PFSK-1 (cell line): Measurements from ENCODE around the gene COX17.

Experiments
- FOXP2 ChIP-seq: optimal IDR thresholded peaks from 2 replicates; pipeline ENCODE3; 2011; ENCODE audit warnings: borderline replicate concordance, control low read depth, inconsistent platforms; ENCODE audit not compliant: insufficient read depth; ENCODE audit errors: extremely low read length, extremely low read depth
- POLR2AphosphoS5 ChIP-seq: IDR thresholded peaks from 2 replicates; pipeline ENCODE4 v1.6.1; 2012; ENCODE audit warnings: low read depth, mild to moderate bottlenecking, control low read depth, low read length, moderate library complexity
- REST ChIP-seq, 2 experiments: IDR thresholded peaks; 2 replicates each; pipeline versions ENCODE4 v1.6.1 to v1.8.0; 2011 to 2012; ENCODE audit warnings: low read depth in 2 of 2, low read length in 2 of 2, control low read depth in 1 of 2, inconsistent platforms in 1 of 2, mild to moderate bottlenecking in 1 of 2, moderate library complexity in 1 of 2; ENCODE audit not compliant: insufficient read depth in 1 of 2
- SIN3A ChIP-seq: IDR thresholded peaks from 2 replicates; pipeline ENCODE4 v1.6.1; 2012; ENCODE audit warnings: mild to moderate bottlenecking, low read length, moderate library complexity, borderline replicate concordance; ENCODE audit not compliant: insufficient read depth
- TAF1 ChIP-seq: IDR thresholded peaks from 2 replicates; pipeline ENCODE4 v1.6.1; 2012; ENCODE audit warnings: low read length, control low read depth, borderline replicate concordance; ENCODE audit not compliant: insufficient read depth

The COX17 gene

DNA sequence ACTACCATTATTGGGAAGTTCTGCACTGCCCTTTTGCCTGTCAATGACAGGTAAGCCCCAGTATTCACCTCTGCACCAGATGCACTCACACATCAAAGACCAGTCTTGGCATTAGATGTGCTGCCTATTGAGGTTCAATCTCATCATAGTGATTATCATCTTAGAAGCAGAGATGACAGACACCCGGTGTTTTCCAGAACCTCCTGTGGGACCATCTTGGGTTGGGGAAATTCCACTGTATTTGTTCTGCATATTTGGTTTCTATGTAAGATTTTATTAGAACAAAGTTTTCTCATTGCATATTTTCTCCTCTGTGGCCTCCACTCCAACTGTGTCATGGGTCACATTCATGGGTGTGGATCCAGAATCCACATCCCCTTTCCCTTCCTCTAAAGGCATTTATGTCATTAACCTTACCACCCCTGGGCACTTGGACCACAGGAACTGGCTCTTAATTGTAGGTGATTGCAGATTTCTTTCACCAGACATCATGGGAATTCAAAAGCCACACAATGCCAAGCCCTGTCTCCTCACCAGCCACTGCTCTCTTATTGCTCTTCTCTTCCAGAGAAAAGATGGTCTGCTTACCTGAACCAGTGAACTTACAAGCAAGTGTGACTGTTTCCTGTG is 48.3 kb downstream of the COX17 start:
- TF ChIP-seq SIN3A (no peak), REST (IDR thresholded peaks at IDR 0.05; ENCODE audit: insufficient read depth in 1 of 2, low read depth in 2 of 2, low read length in 2 of 2) (no peak), FOXP2 (no peak)

DNA sequence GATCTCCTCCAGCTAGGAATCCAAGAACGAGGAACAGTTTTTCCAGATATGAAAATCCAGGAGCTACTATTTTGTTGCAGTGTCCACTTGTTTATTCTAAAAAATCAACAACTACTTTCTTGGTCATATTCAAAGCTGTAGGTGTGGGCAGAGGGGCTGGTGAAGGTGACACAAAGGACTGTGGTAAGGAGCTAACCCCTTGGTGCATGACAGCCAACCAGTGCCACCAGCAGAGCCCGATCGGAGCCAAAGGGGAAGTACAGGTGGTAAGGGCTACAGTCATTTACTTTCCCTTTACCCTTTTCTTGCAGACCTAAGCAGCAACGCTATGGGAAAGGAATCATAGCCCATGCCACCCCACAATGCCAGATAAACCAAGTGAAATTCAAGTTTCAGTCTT is 48.8 kb downstream of the COX17 start:
- TF ChIP-seq FOXP2, result no peak
- TF ChIP-seq TAF1, result no peak
- no peak for TF ChIP-seq POLR2AphosphoS5
- TF ChIP-seq SIN3A, result no peak
- no peak for TF ChIP-seq REST (IDR thresholded peaks at IDR 0.05; ENCODE audit: insufficient read depth in 1 of 2, low read depth in 2 of 2, low read length in 2 of 2)

DNA sequence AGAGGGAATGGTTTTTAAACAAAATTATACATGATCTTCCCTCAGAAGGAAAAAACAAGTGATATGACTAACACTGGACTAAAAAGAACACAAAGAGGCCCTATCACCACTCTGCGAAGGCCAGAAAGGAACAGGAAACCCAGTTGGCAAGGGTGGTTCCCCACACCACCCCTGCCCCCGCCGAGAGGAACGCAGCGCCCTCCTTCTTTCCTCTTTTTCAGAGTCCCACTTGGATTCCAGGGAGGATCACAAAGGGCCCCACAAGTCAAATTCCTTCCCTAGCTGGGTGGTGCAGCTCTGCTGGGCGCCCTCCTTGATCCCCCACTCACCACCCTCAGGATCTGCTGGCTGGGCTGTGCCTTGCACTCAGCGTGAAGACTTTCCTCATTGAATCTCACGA is 49.7 kb downstream of the COX17 start:
- TF ChIP-seq TAF1, result no peak

DNA sequence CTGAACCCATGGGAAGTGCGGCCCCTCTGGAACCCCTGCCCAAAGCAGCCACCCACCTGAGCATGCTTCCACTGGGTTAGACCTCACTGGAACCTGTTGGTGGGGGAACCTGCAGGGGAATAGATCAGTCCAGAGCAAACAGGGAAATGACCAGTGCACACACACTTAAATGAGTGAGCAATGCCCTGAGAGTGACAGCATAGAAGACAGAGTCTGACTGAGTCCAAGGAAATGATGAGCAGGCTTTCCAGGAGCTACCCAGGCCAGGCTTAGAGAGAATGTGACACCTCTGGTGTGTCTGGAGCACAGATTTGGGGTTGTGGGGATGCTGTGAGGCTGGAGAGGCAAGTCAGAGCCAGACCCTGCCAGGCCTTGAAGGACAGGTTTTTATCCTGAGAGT is 51.0 kb downstream of the COX17 start:
- TF ChIP-seq FOXP2 (no peak), REST (IDR thresholded peaks at IDR 0.05; ENCODE audit: insufficient read depth in 1 of 2, low read depth in 2 of 2, low read length in 2 of 2) (no peak), SIN3A (no peak), TAF1 (no peak), POLR2AphosphoS5 (no peak)

DNA sequence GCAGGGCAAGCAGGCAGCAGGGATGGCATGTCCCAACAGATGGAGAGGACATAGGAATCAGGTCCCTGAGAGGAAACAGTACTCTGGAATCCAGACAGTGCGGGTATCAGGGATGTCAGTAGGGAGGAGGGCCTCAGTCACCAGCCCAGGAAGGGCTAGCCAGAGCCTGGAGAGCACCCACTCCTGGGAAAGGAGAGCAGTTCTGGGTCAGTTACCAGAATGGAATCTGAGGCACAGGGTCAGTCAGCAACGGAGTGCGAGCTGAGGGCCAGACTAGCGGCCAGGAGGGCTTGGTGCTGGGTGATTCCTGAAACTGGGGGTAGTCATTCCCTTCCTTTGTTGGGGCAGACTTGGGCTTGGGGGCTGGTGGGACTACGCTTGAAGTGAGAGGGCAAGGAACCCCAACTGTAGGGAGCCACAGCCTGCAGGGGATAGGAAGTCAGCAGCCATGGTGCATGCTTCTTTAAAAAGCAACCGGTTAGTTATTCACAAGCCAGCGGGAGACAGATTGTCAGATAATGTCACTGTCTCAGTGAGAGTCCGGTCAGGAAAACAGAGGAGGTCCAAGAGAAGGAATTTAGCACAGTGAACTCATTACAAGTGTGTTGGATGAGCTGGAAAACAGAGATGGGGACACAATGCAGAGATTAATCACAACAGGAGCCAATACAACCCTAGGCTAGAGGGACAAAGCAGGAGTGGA is 51.6 kb downstream of the COX17 start:
- TF ChIP-seq FOXP2 (no peak), POLR2AphosphoS5 (no peak), SIN3A (no peak), TAF1 (no peak), REST (IDR thresholded peaks at IDR 0.05; ENCODE audit: insufficient read depth in 1 of 2, low read depth in 2 of 2, low read length in 2 of 2) (no peak; a peak in 1 of 4 replicates)
